ENCODE measurements around the gene PRIMPOL.

Gene PRIMPOL

DNA sequence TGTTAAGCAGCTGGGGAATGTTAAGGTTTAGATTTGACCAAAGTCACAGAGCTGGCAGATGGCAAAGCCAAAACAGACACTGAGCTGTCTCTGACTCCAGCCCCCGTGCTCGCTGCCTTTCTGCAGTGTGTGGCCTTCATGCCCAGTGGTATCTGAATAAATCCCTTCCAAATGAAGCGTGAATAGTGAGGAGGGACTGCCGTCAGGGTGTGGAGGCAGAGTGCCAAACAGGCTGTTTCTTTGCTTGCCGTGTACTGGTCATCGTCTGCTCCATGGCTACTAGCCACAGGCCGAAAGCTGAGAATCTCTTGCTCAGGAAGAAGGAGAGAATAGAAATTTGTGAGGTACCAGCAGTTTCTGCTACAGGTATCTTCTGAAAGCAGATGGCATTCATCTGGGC lies 19.7 kb downstream of the PRIMPOL start:
- no peak for DNase-seq

DNA sequence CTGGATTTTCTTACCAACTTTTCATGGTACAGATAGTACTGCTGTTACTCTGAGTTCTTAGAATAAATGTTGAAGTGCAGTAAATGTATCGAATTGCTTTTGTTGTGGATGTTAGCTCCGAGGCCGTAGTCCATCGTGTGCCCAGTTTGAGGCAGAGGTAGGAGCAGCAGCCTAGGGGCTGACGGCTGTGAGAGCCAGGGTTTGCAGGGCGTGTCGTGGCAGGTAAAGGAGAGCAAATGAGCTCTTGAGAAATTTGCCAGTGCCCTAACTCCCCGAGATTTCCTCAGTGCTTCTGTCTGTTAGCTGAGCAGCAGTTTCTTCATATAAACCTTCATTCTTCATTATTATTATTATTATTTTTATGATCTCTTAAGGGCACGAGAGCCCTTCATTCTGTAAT lies 21.6 kb downstream of the PRIMPOL start:
- no peak for DNase-seq

DNA sequence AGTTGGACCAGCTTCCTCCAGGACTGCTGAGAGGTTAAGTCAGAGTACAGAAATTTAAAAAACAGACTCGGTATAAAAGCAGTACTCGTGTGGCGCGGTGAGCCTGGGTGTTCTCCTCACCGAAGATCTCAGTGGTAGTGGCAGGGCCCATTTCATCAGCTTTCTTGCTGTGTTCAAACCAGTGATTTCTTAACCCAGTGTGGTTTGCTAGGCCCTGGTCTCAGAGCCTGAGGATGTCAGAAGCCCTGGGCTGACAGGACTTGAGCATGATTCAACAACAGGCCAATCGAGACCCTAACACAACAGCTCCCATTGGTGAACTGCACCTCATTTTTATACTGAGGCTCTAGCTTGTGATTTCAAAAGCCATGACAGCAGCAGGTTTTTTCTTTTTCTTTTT lies 23.2 kb downstream of the PRIMPOL start:
- DNase-seq = no peak

DNA sequence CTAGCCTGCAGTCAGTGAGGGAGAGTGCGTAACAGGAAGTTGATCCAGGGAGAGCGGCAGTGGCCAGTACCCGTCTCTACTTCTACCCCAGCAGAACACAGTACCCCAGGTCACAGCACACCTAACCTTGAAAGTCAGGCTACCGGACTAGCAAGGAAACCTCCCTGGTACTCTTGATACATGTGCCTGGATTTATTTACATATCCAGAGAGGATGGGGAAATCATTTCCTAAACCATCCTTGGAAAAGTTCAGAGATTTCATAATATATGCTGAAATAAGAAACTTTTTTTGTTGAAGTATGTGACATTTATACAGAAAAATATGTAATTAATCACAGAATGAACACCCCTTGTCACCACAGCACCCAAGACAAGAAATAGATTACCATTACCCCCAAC lies 24.5 kb downstream of the PRIMPOL start:
- no peak for DNase-seq

DNA sequence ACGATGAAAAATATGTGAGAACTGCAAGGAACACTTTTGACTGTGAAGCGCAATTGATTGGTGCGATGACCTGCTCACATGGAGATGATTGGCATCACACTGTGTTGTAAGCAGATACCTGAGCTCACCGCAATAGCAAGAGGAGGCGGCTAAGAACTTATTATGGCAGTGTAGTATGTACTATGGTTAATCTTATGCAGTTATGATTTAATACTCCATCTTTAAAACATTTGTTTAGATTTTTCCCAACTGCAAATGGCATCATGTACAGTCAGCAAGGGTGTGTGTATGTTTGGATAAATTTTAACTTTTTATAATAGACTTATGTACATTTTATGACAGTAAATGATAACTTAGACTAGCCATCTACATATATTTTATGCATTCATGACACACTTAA lies 25.5 kb downstream of the PRIMPOL start:
- DNase-seq = no peak

DNA sequence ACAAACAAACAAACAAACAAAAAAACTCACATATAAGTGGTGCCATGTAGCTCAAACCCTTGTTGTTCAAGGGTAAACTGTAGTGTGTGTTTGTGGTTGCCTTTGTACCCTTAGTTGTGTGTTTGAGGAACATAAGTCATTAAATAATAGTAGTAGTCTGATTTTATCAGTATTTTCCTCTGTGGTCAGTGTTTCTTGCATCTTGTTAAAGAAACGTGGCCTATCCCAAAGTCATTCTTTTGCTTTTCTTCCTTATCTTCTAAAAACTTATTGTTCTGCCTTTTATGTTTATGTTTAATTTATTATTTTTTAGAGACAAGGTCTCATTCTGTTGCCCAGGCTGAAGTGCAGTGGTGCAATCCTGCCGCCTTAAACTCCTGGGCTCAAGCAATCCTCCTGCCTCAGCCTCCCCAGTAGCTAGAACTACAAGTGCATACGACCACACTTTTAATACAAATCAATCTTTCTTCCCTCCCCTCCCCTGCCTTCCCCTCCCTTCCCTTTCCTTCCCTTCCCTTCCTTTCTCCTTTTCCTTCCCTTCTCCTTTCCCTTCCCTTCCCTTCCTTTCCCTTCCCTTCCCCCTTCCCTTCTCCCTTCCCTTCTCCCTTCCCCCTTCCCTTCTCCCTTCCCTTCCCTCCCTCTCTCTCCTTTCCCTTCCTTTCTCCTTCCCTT lies 26.4 kb downstream of the PRIMPOL start:
- no peak for DNase-seq

DNA sequence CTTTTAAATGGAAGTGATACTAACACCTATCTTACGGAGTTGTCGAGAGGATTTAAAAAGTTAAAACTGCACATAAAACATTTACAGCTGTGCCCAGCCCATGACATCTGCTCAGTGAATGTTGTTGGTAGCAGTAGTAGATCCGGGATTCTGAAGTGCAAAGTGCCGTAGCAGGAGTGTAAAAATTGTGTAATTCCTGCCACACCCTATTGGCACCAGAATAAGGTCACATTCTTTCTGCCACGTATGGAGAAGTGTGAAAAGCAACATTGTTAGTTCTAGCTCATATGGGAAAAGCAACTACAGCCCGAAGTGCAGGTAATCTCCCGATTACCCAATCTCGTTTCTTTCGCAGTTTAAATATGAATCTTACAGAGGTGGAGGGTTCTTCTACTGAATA lies 31.2 kb downstream of the PRIMPOL start:
- no peak for DNase-seq

DNA sequence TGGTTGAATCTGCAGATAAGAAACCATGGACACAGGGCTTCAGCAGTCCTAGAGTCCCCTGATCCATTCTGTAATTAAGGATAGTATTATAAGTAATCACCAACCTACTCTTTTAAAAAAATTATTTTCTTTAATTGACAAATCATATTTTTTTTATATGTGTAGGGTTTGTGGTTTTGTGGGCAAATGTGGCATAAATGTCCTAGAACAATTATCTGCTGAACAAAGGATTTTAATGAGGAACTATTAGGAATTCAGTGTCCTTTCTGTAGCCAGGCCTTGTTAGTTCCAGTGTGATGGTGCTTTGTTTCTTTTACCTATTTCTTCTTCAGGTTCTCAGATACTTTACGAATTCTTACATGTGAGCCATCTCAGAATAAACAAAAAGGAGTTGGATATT lies 32.4 kb downstream of the PRIMPOL start:
- DNase-seq = no peak

DNA sequence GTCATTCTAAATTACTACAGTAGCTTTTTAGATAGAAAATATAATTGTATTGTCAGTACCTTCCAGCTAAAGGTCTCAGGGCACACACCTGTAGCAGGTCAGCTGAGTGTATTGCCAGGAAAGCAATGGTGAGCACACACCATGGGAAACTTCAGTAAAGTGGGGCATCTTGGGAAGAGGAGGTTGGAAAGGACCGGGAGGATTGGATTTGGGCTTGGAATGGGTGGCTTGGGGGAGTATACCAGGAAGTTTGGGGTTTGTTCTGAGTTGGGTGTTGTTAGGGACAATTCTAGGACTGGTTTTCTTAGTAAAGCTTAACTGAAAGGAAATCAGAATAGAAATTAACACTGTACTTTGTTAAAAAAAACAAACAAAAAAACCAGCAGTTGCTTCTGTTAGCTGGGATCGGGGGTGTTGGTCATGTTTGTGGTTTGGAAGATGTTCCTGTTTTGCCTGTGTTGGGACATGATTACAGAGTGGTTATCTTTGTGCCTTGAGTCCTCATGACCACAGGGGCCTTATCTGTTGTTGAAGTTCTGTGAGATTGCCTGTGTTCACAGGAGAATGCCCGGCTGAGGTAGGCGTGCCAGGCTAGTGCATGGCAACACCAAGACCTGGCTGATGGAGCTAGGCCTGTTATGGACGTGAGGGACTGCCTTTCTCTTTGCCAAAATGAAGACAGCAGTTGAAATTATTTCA lies 35.1 kb downstream of the PRIMPOL start:
- no peak for DNase-seq

DNA sequence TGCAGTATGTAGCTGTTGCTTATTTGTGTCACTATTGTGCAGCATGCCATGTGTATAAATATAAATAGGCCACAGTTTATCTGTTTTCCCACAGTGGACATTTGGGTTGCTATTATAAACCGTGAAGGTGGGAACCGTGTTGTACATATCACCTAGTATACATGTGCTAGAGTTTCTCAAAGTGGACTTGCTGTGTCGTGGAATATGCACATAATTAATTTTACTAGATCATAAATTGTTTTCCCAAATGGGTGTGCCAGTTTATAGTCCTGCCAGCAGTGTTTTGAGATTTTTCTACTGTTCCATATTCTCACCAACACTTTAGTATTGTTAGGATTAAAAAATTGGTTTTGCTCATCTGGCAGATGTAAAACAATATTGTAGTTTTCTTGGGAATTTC lies 38.5 kb downstream of the PRIMPOL start:
- DNase-seq = no peak

DNA sequence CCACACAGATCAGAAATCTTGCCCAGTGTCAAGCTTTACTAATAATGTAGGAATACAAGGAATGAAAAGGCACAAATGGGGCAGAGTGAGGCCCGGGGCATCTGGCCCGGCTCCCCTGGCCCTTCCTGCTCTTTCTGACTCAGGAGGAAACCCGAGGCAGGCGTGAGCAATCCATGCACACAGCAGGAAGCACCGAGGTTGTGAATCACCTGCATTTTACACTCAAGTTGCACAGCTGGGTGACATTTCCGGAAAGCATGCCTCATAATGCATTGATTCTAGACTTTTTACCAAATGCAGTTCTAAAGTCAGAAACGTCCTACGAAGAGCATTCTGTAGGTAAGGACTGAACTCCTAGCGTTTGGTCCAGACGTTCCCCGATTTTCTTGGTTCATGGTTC lies 38.9 kb downstream of the PRIMPOL start:
- DNase-seq = no peak

DNA sequence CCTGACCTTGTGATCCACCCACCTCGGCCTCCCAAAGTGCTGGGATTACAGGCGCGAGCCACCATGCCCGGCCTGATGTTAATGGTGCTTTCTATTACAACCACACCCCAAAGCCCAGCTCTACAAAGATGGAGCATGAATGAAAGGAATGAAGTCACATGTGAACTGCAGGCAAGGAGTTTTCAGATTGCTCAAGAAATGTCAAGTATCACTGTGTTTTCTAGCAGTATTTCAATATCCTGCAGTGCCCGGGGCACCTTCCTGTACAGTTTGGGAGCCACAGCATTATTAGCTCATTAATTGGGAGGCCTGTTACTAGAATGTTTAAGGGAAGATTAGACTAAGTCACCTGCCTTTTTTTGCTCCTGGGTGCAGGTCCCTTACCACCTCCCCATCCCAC lies 40.1 kb downstream of the PRIMPOL start:
- no peak for DNase-seq

DNA sequence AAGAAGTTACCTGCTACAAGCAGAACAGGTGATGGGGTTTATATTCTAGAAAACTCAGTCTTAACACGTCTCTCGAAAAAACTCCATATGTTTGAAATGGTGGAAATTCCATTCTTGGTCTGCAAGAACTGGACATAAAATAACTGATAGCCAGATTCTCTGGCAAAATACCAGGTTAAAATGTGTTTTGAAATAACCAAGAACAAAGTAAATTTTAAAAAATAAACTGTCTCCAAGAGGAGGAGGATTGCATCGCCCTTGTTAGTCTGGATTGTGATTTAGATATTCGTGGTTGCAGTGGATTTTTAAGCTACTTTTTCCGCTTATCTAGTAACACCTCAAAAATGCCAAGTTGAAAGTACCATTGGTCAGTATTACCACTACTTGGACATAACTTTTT lies 43.5 kb downstream of the PRIMPOL start:
- DNase-seq = no peak

DNA sequence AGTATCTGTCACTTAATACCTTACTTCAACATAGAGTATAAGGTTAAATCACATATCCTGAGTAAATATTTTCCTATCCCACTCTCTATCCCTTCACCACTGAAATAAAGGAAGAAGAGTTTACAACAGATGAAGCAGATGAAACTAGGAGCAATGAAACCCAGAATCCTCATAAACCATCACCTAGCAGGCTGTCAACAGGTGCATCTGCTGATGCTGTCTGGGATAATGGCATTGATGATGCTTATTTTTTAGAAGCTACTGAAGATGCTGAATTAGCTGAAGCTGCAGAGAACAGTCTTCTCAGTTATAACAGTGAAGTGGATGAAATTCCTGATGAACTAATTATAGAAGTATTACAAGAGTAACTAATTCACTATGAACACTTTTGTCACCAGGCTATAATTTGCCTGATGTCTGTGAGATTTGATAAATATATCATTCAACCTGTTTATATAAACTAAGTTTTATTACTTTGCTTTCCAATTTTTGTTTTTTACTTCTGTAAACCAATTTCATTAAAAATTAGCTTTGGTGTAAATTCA lies 44.9 kb downstream of the PRIMPOL start:
- no peak for DNase-seq

DNA sequence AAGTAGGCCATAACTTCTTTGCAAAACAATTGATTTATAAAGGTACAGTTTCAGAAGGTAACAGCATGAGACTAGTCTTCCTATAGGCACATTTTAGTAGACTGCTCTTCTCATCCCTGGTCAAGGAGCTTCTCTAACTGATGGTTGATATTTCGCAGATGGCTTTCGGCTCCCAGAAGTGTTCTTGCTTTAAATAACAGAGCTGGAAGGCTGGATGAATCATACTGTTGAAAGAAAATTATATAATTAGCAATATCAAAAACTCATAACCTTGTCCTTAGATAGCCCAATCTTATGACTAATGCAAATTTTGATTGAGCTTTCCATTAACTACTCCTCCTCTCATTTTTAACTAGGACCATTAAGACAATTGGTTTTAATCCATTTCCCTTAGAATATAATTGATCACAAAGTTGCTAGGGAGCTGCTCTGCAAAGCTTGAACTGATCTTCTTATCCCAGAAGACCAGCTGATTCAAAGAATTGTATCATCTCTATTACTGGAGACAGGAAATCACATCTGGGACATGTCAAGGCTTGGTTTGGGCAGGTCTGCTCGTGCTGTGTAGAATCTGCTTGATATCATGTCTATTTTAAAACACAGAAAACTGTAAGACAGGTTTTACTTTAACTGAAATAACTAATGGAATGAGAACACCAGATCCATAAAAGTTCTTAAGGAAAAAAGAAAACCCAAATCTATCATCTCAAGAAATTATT lies 45.8 kb downstream of the PRIMPOL start:
- no peak for DNase-seq

DNA sequence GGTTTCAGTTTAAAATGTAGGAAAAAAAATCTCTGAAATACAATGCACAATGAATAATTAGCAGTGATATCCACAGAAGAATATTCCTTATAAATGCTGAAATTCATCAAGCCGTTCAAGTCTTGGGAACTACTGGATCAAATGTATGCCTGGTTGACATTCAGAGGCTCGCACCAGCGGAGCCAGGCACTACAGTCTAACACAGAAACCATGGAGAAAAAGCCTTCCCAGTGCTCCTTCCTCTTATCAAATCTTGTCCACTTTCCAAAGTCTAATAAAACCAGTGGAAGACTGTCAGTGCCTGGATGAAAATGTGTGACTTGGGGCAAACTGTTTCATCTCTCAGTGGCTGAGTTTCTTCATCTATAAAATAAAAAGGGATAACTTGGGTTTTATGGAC lies 48.4 kb downstream of the PRIMPOL start:
- DNase-seq = no peak

DNA sequence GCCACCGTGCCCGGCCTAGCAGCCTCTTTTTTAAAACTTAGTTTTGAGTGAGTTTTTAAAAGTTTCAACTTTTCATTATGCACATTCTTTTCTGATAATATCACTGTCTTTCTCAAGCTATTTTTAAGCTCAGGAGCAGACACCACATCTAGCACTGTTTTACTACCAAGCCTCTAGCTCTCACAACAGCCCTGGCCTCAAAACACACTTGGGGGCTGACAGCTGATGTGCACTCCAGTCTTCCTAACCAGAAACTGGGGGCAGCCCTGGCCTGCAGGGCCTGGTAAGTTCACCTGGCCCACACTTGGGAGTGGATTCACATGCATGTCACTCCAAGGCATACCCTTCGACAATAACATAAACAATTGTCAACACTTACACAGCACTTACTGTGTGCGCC lies 50.4 kb downstream of the PRIMPOL start:
- DNase-seq = no peak

DNA sequence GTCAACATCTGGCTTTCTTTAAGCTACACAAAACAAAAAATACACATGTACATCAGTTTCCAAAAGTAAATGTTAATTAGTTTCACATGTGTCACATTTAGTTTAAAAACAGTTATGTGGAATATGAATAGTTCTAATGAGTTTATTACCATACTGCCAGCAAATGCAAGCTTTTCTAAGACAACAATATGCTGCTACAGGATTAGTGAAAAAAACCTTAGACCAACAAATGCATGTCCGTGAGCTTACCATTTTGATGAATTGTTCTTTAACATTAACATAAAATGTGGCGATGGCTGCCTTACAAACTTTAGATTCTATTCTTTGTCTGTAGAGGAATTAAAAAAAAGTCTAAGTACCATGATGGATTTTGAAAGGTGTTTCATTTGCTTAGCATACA lies 52.6 kb downstream of the PRIMPOL start:
- DNase-seq = no peak

DNA sequence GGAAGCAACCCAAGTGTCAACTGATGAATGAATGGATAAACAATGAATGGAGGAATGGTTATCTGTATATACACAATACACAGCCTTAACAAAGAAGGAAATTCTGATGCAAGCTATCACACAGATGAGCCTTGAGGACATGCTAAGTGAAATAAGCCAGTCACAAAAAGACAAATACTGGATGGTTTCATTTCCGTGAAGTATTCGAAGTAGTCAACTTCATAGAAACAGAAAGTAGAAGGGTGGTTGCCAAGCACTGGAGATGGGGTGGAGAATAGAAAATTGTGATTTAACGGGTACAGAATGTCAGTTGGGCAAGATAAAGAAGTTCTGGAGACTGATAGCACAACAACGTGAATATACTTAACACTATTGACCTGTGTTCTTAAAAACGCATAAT lies 56.2 kb downstream of the PRIMPOL start:
- DNase-seq = no peak

DNA sequence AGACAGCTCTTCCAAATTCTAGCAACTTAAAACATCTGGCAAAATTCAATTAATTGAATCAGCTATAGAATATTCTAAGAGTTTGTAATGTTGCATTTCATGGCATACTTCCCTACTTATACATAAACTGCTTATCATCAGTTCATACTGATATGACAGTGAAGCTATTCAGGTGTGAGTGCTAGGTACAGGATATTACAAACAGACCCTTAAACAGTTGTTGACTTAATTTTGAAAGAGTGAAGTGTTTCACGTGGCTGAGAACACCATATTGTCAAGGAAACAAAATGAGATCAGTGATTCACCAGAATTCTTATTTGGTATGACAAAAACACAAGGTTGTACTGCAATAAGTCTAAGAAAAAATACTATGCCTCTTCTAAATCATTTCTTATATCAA lies 56.9 kb downstream of the PRIMPOL start:
- no peak for DNase-seq

DNA sequence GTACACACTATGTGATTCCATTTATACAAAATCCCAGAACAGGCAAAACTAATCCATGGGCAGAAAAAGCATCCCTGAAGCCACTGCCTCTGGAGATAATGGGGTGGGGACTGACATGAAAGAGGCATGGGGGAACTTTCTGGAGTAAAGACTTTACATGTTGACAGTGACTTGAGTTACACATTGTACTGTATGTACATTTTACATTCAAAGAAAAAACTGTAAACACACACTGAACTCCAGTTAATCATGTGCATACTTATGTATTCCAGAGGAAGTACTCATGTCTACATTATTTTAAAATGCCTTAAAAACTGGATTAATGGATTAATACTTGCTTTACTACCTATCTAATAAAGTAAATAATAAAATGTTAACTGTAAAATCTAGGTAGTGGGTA lies 62.8 kb downstream of the PRIMPOL start:
- DNase-seq = no peak

DNA sequence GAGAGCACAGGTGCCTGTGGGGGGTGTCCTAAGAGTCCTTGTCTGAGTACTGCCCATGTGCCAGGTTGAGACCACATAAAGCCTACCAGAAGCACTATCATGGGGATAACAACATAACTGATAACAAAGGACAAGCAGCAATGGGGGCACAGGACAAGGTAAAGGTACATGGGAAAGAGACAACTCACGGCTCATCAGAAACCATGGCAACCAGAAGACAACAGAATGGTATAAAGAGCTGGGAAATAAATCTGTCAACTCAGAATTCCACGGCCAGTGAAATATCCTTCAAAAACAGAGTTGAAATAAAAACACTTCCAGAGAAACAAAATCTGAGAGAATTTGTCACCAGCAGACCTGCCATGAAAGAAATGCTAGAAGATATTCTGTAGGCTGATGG lies 64.3 kb downstream of the PRIMPOL start:
- no peak for DNase-seq

DNA sequence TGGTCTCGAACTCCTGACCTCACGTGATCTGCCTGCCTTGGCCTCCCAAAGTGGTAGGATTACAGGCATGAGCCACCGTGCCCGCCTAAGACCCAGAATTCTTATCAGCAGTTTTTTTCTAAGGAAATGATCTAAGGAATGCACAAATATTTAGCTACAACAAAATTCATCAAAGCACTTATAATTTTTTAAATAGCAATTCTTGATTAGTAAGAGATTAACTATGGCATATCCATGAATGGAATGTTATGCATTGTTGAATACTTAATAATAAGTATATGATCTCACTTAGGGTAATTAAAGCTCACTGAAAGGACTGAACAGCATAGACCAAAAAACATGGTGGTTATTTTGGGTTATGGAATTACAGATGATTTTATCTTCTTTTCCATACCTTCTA lies 66.0 kb downstream of the PRIMPOL start:
- no peak for DNase-seq

DNA sequence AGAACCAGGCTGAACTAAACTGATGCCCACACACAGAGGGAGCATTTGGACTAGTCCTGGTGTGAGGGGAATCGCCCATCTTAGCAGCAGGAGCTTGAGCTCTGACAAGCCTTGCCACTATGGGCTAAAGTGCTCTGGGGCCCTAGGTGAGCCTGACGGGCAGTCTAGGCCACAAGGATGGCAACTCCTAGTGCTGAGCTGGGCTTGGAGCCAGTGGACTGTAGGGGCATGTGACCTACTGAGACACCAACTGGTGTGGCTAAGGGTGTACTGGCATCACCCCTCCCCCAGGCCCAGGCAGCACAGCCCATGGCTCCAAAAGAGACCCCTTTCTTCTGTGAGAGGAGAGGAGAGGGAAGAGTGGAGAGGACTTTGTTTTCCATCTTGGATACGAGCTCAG lies 69.9 kb downstream of the PRIMPOL start:
- DNase-seq = no peak
